IPS-15b (cell line): ENCODE measurements around the gene POFUT2.
"Not testable (repeated sequence)": the region's sequence is repeated elsewhere in the genome, so short reads cannot be mapped to it uniquely, and the experiment has no call there.

Source experiments
- H3K27me3 ChIP-seq: one replicate; pipeline ENCODE4 v1.6.1; 2013; ENCODE audit warnings: low read length; ENCODE audit not compliant: control insufficient read depth, insufficient read depth
- H3K36me3 ChIP-seq: one replicate; pipeline ENCODE4 v1.6.1; 2013; ENCODE audit warnings: low read length; ENCODE audit not compliant: control insufficient read depth, insufficient read depth
- H3K4me1 ChIP-seq: one replicate; pipeline ENCODE4 v1.6.1; 2013; ENCODE audit warnings: mild to moderate bottlenecking, low read length; ENCODE audit not compliant: control insufficient read depth, insufficient read depth
- H3K4me3 ChIP-seq: one replicate; pipeline ENCODE4 v1.5.1; 2013; ENCODE audit warnings: low read depth, low read length
- H3K9ac ChIP-seq: one replicate; pipeline ENCODE4 v1.6.1; 2013; ENCODE audit warnings: low read depth, mild to moderate bottlenecking, low read length
- H3K9me3 ChIP-seq: one replicate; pipeline ENCODE4 v1.6.1; 2013; ENCODE audit warnings: mild to moderate bottlenecking, low read length; ENCODE audit not compliant: control insufficient read depth, insufficient read depth

Gene POFUT2

DNA sequence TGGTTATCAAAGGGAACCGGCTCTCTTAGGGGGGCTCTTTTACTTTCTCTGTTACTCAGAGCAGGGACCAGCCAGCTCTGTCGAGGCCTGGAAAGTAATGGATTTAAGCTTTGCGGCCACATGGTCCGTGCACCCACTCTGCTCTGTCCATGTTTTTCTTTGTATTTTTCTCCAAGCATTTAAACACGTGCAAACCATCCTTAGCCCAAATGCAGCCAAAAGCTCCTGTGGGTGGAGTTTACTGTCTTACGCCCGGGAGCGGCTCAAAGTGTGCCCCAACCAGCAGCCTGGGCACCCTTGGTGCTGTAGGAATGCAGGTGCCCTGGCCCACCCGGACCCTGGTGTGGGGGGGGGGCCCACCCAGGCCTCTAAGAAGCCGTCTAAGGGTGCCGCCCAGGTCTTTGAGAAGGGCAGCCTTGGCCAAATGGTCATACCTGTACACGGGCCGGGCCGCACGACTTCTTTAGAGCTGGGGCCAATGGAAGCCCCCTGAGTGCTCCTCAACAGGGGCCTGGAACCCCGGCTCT is 29.2 kb upstream of the POFUT2 start:
- Histone ChIP-seq H3K36me3 (no peaks in the 10 kb centered on the region), H3K27me3 (no peaks in the 10 kb centered on the region), H3K4me3 (no peak overlapping the region), H3K4me1 (no peaks in the 10 kb centered on the region), H3K9me3 (no peaks in the 10 kb centered on the region), H3K9ac (no peak overlapping the region)

DNA sequence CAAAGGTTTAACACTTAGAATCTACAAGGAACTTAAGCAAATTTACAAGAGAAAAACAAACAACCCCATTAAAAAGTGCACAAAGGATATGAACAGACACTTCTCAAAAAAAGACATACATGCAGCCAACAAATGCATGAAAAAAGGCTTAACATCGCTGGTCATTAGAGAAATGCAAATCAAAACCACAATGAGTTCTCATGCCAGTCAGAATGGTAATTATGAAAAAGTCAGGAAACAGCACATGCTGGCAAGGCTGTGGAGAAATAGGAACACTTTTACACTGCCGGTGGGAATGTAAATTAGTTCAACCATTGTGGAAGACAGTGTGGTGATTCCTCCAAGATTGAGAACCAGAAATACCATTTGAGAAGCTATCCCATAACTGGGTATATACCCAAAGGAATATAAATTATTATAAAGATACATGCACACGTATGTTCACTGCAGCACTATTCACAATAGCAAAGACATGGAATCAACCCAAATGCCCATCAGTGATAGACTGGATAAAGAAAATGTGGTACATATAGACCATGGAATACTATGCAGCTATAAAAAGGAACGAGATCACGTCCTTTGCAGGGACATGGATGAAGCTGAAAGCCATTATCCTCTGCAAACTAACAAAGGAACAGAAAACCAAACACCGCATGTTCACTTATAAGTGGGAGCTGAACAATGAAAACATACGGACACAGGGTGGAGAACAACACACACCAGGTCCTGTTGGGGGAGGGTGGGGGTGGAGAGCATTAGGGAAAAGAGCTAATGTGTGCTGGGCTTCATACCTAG is 28.2 kb upstream of the POFUT2 start:
- H3K4me1 ChIP-seq, H3K4me3 ChIP-seq, H3K9me3 ChIP-seq, H3K9ac ChIP-seq, H3K36me3 ChIP-seq, H3K27me3 ChIP-seq: not testable (repeated sequence)

DNA sequence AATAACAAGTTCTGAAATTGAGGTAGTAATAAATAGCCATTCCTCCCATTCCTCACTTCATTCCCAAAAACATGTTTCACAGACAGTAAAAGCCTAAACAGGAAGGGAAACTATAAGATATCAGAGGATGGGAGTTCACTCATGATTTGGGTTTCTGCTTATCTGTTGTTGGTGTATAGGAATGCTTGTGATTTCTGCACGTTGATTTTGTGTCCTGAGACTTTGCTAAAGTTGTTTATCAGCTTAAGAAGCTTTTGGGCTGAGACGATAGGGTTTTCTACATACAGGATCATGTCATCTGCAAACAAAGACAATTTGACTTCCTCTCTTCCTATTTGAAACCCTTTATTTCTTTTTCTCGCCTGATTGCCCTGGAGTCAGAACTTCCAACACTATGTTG is 26.0 kb upstream of the POFUT2 start:
- H3K9me3 ChIP-seq = no peaks in the 10 kb centered on the region
- no peak overlapping the region for H3K9ac ChIP-seq
- no peaks in the 10 kb centered on the region for H3K4me1 ChIP-seq
- H3K27me3 ChIP-seq = no peaks in the 10 kb centered on the region
- no peak overlapping the region for H3K4me3 ChIP-seq
- no peaks in the 10 kb centered on the region for H3K36me3 ChIP-seq

DNA sequence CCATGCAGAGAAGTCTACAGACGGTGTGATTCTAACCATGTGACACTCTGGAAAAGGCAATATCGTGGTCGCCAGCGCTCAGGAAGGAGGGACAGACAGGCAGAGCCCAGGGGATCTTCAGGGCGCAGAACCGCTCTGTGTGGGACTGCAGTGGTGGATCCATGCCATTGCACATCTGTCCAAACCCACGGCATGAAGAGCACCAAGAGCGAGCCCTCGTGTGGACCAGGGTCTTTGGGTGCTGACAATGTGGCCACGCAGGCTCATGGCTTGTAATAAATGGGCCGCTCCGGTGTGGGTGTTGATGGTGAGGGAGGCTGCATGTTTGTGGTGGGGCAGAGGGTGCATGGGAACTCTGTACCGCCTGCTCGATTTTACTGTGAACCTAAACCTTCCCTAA is 25.3 kb upstream of the POFUT2 start:
- H3K27me3 ChIP-seq = no peaks in the 10 kb centered on the region
- H3K9ac ChIP-seq = no peak overlapping the region
- no peak overlapping the region for H3K4me3 ChIP-seq
- H3K36me3 ChIP-seq = no peaks in the 10 kb centered on the region
- no peaks in the 10 kb centered on the region for H3K9me3 ChIP-seq
- H3K4me1 ChIP-seq = no peaks in the 10 kb centered on the region

DNA sequence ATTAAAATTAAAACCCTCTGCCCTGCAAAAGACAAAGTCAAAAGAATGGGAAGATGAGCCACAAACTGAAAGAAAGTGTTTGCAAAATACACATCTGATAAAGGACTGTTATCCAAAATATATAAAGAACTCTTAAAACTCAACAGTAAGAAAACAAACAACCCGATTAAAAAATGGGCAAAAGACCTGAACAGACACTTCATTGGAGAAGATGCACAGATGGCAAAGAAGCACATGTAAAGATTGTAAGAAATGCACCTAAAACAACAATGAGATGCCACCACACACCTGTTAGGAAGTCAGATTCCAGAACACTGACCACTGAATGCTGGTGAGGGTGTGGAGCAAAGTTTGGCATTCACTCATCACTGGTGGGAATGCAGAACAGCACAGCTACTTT is 24.6 kb upstream of the POFUT2 start:
- Histone ChIP-seq H3K4me3 (no peak overlapping the region), H3K9me3 (no peaks in the 10 kb centered on the region), H3K27me3 (no peaks in the 10 kb centered on the region), H3K4me1 (no peaks in the 10 kb centered on the region), H3K9ac (no peak overlapping the region), H3K36me3 (no peaks in the 10 kb centered on the region)

DNA sequence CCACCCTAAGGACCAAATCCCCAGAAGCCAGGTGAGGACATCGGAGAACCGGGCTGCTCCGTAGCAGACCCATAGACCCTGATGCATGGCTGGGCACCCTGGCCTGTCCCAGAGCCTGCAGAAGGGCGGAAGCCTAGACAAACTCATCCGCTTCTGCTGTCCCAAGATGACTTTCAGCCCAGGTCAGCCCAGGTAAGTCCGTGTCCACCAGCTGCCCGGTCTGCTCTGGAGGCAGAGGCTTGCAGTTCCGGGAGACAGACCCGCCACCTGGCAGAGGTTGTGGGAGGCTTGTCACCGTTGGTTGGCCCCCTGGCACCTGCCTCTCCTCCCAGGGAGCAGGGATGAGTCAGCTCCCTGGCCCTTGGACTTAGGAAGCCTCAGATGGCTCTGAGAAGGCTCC is 22.8 kb upstream of the POFUT2 start:
- H3K27me3 ChIP-seq = no peaks in the 10 kb centered on the region
- no peak overlapping the region for H3K9ac ChIP-seq
- no peaks in the 10 kb centered on the region for H3K4me1 ChIP-seq
- H3K36me3 ChIP-seq = no peaks in the 10 kb centered on the region
- no peak overlapping the region for H3K4me3 ChIP-seq
- H3K9me3 ChIP-seq = no peaks in the 10 kb centered on the region

DNA sequence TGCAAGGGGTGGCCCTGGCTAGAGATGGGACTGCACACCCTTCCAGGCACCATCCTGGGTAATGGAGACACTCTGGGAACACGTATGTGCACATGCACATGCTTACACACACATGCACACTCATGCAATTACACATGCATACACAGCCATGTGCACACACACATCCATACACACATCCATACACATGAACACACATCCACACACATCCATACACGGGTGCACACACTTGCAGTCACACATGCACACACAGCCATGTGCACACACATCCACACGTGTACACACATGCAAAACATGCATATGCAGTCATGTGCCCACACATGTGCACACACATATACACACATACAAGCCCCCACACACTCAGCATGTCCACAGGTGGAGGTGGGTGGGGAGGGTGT is 22.3 kb upstream of the POFUT2 start:
- Histone ChIP-seq H3K36me3 (no peaks in the 10 kb centered on the region), H3K4me3 (no peak overlapping the region), H3K9ac (no peak overlapping the region), H3K27me3 (no peaks in the 10 kb centered on the region), H3K9me3 (no peaks in the 10 kb centered on the region), H3K4me1 (no peaks in the 10 kb centered on the region)

DNA sequence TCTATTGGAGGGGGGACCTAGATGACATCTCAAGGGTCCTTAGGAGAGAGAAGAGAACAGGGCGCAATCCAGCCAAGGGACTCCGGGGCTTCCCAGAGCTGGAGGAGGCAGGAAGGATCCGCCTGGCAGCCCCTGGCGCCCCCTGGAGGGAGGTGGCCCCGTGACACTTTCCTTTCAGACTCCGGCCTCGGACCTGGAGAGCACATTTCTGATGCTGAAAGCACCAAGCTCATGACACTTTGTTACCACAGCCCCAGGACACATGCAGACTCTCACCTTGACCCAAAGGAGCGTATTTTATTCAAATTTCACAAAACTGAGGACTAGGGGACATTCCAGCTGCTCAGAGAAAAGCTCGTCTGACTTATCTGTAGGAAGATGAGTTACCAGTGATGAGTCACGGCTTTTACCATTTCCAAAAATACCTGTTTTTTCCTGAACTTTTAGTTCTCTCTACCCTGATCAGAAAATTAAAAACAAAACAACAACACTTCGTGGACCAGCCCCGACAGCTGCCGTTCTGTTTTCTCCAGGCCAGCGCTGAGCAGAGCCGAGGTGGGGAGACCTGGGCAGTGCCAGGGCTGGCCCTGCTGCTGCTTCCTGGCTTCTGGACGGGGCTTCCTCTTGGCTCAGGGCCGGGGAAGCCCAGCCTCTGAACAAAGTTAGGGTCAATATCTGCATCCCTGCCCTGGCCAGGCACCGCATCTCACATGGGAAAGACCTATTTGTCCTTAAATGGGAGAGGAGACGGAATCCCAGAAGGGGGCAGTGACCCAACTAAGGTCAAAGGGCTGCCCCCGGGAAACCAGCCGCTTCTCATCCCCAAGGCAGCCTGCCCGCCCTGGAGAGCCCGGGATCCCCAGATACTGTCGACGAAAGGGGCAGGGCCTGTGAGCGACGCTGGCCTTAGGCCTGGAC is 21.6 kb upstream of the POFUT2 start:
- no peak overlapping the region for H3K9ac ChIP-seq
- no peaks in the 10 kb centered on the region for H3K36me3 ChIP-seq
- no peaks in the 10 kb centered on the region for H3K9me3 ChIP-seq
- H3K27me3 ChIP-seq = no peaks in the 10 kb centered on the region
- H3K4me3 ChIP-seq = no peak overlapping the region
- no peaks in the 10 kb centered on the region for H3K4me1 ChIP-seq

DNA sequence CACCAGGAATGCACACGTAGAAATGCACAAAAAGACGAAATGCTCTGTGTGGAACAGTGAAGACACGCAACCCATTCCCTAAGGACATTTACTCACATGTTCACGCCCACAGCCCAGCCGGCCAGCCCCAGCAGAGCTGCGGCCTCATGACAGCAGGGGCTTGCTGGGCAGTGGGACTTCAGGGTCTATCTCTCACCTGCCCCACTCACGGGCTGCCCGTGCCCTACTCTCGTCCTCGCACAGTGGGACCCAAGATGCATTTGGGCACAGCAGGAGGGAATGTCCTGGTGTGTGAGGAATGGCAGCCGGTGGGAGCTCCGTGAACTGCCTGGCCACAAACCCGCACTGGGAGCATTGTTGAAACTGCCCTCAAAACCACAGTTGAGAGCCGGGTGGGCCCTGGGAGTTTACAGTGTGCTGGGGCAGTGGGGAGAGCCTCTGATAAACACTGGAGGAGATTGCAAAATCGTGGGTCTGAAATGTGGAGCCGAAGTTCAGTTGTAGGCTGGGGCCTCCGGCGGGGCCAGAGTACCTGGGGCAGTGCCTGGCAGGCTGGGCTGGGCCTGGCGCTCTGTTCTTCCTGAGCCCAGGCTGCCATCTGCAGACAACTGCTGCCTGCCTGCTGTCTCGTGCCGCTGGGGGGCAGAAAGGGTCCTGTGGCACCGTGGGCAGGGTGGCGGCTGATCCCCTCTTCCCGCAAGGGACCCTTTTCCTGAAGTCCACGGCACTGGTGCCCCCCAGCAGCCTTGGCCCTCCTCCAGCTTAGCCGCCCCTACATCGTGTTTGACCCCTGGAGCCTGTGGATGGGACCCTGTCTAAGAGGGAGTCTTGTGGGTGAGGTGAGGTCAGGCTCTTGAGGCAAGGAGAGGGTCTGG is 20.7 kb upstream of the POFUT2 start:
- Histone ChIP-seq H3K4me3 (no peak overlapping the region), H3K9me3 (no peaks in the 10 kb centered on the region), H3K4me1 (no peaks in the 10 kb centered on the region), H3K36me3 (no peaks in the 10 kb centered on the region), H3K27me3 (no peaks in the 10 kb centered on the region), H3K9ac (no peak overlapping the region)

DNA sequence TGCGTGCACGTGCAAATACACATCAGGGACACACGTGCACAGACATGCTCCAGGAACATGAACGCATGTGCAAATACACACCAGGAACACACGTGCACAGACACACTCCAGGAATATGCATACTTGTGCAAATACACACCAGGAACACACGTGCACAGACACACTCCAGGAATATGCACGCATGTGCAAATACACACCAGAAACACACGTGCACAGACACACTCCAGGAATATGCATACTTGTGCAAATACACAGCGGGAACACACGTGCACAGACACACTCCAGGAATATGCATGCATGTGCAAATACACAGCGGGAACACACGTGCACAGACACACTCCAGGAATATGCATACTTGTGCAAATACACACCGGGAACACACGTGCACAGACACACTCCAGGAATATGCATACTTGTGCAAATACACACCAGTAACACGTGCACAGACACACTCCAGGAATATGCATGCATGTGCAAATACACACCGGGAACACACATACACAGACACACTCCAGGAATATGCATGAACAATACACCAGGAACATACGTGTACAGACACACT is 20.0 kb upstream of the POFUT2 start:
- H3K4me3 ChIP-seq, H3K36me3 ChIP-seq, H3K27me3 ChIP-seq, H3K9me3 ChIP-seq, H3K4me1 ChIP-seq, H3K9ac ChIP-seq: not testable (repeated sequence)
